K562 (cell line): Measurements from ENCODE around the gene SLC24A3. TPM values are rescaled to one million over a fixed set of nuclear protein-coding genes. Genes with fewer than 3 reads are reported as not detected.

ENCODE experiments used
- ATAC-seq: fragments of 200-7000 bp; cut with Tn5 transposase; 3 replicates; pipeline ENCODE4 v1.9.1; 2020; ENCODE audit warnings: moderate library complexity
- BruUV-seq: library from RNA; stranded (reverse); fragments of 400-500 nt; replicated peaks from 2 replicates; lab custom pipeline; 2021; lab: Mats Ljungman, UMichigan
- CTCF ChIA-PET: fragments of 300-600 bp; formaldehyde crosslinking; extraction: SDS; loops from one replicate; lab custom pipeline; 2021; ENCODE audit warnings: low intra/inter-chr PET ratio; lab: Yijun Ruan, JAX
- POLR2A ChIA-PET: fragments of 300-600, 350-650 bp; sonication (Branson Sonifier 250); formaldehyde crosslinking; extraction: SDS; loops from one replicate; lab custom pipeline; 2021; ENCODE audit warnings: antibody characterized with exemption, inconsistent platforms; lab: Yijun Ruan, JAX
- DNase-seq, 4 experiments: peaks; one replicate each; pipeline versions ENCODE4 v3.0.0 to v3.0.0-alpha.2; 2011 to 2018; ENCODE audit warnings: low spot score in 3 of 4, mixed read lengths in 3 of 4; ENCODE audit errors: extremely low read depth in 1 of 4
- FAIRE-seq: peaks from 2 replicates; lab custom pipeline; 2011; peaks lifted over from hg19 to GRCh38; lab: Jason Lieb, UNC
- H2AFZ ChIP-seq: 2 replicates; pipeline ENCODE4 v1.6.0; 2011; ENCODE audit warnings: low read depth, low read length, control low read depth, inconsistent platforms
- H3K27ac ChIP-seq: fragments of 200-600 bp; 3 replicates; pipeline ENCODE4 v1.8.0; 2011; ENCODE audit warnings: low read depth, mild to moderate bottlenecking, control low read depth, inconsistent platforms, low read length, moderate library complexity, mixed read lengths; ENCODE audit errors: extremely low read depth
- H3K27me3 ChIP-seq, 2 experiments: fragments of 300-600 bp in 1 of 2; 2 replicates in 1 of 2; 3 replicates in 1 of 2; pipeline versions ENCODE4 v1.6.0 to v1.8.0; 2011; ENCODE audit warnings: inconsistent platforms in 2 of 2, low read length in 2 of 2, mild to moderate bottlenecking in 1 of 2, mixed read lengths in 1 of 2, moderate library complexity in 1 of 2; ENCODE audit not compliant: control insufficient read depth in 2 of 2, insufficient read depth in 2 of 2
- H3K36me3 ChIP-seq: fragments of 300-600 bp; 3 replicates; pipeline ENCODE4 v1.8.0; 2011; ENCODE audit warnings: mild to moderate bottlenecking, low read length, inconsistent platforms; ENCODE audit not compliant: control insufficient read depth, insufficient read depth
- H3K4me1 ChIP-seq, 2 experiments: fragments of 200-600 bp in 1 of 2; replicated peaks in 1 of 2; 2 replicates in 1 of 2; 3 replicates in 1 of 2; pipeline versions ENCODE4 v1.5.1 to v1.8.0; 2011; ENCODE audit warnings: inconsistent platforms in 2 of 2, low read length in 2 of 2, mild to moderate bottlenecking in 1 of 2, mixed read lengths in 1 of 2, moderate library complexity in 1 of 2; ENCODE audit not compliant: control insufficient read depth in 2 of 2, insufficient read depth in 2 of 2
- H3K4me2 ChIP-seq: 2 replicates; pipeline ENCODE4 v1.6.1; 2011; ENCODE audit warnings: low read length, control low read depth, inconsistent platforms, mixed read lengths; ENCODE audit not compliant: insufficient read depth
- H3K4me3 ChIP-seq: fragments of 200-600 bp; sonication (generic), shearing (Covaris generic); 2 replicates; pipeline ENCODE4 v1.5.1; 2016; ENCODE audit warnings: control low read depth, inconsistent platforms
- H3K79me2 ChIP-seq: fragments of 200-600 bp; 3 replicates; pipeline ENCODE4 v1.8.0; 2011; ENCODE audit warnings: low read length, inconsistent platforms; ENCODE audit not compliant: control insufficient read depth, insufficient read depth
- H3K9ac ChIP-seq, 2 experiments: 2 replicates each; pipeline versions ENCODE4 v1.6.0 to v1.6.1; 2011; ENCODE audit warnings: low read depth in 2 of 2, low read length in 2 of 2, control low read depth in 1 of 2, inconsistent platforms in 1 of 2, mild to moderate bottlenecking in 1 of 2, mixed read lengths in 1 of 2; ENCODE audit not compliant: insufficient read depth in 1 of 2
- H3K9me1 ChIP-seq: one replicate; pipeline ENCODE4 v1.6.0; 2011; ENCODE audit warnings: inconsistent platforms, mild to moderate bottlenecking, low read length, moderate library complexity; ENCODE audit not compliant: control insufficient read depth, insufficient read depth
- H3K9me3 ChIP-seq: replicated peaks from 2 replicates; pipeline ENCODE4 v1.5.1; 2011; ENCODE audit warnings: low read depth, low read length, inconsistent platforms; ENCODE audit not compliant: control insufficient read depth, insufficient read depth
- H4K20me1 ChIP-seq: replicated peaks from 2 replicates; pipeline ENCODE4 v1.6.1; 2011; ENCODE audit warnings: low read length, inconsistent platforms, mixed read lengths; ENCODE audit not compliant: control insufficient read depth, insufficient read depth
- BACH1 ChIP-seq: fragments of 200-800 bp; sonication (Bioruptor generic); IDR thresholded peaks from 2 replicates; pipeline ENCODE4 v1.6.1; 2016; ENCODE audit warnings: missing genetic modification characterization, missing compliant biosample characterization
- CEBPG ChIP-seq, 3 experiments: fragments of 200-800 bp in 1 of 3; sonication (Bioruptor generic) in 1 of 3; sonication (generic) in 1 of 3; formaldehyde crosslinking in 1 of 3; IDR thresholded peaks in 2 of 3; conservative IDR thresholded peaks in 1 of 3; 2 replicates each; pipeline versions ENCODE4 v1.6.1 to v1.8.0; 2016 to 2022; ENCODE audit warnings: missing compliant biosample characterization in 2 of 3, missing genetic modification characterization in 2 of 3, mild to moderate bottlenecking in 1 of 3, missing genetic modification reagents in 1 of 3
- CREB1 ChIP-seq, 2 experiments: sonication (generic) in 1 of 2; formaldehyde crosslinking in 1 of 2; IDR thresholded peaks; 2 replicates each; pipeline versions ENCODE4 v1.6.1 to v1.8.0; 2012 to 2022; ENCODE audit warnings: inconsistent platforms in 1 of 2, mild to moderate bottlenecking in 1 of 2, missing genetic modification reagents in 1 of 2, moderate library complexity in 1 of 2
- EGR1 ChIP-seq: fragments of 450-650 bp; conservative IDR thresholded peaks from 2 replicates; pipeline ENCODE4 v1.6.1; 2017; ENCODE audit warnings: mild to moderate bottlenecking
- EZH2 ChIP-seq: IDR thresholded peaks from 2 replicates; pipeline ENCODE4 v1.6.1; 2012; ENCODE audit warnings: low read depth, mild to moderate bottlenecking, inconsistent platforms, low read length, borderline replicate concordance
- HMBOX1 ChIP-seq: sonication (generic); IDR thresholded peaks from 2 replicates; pipeline ENCODE4 v1.6.1; 2016
- WGBS: fragments of 100-300 bp; shearing (Covaris generic); methylation state at CpG from one replicate; pipeline ENCODE4 v1.1.6; 2016; ENCODE audit warnings: low coverage, mixed read lengths; ENCODE audit not compliant: insufficient coverage; ENCODE audit errors: missing lambda C conversion rate; 5-methylcytosine and 5-hydroxymethylcytosine counted together
- in situ Hi-C: fragments of 300-500 bp; cut with MboI; formaldehyde crosslinking; loops from 4 replicates; pipeline ENCODE4 v1.15.0; 2018; ENCODE audit warnings: inconsistent platforms, mixed read lengths
- intact Hi-C: fragments of 100-400 bp; cut with micrococcal nuclease; formaldehyde crosslinking; loops from 2 replicates; pipeline ENCODE4 v1.14.2; 2022
- polyA plus RNA-seq, 8 experiments: library from polyadenylated mRNA; depleted of rRNA in 4 of 8; stranded (reverse) in 5 of 8; unstranded in 3 of 8; fragments of >200 nt; fragmentation: Nextera tagmentation in 2 of 8; fragmentation: Illumina TruSeq in 1 of 8; extraction: Ambion mirVana in 2 of 8; extraction: Trizol in 1 of 8; gene quantifications; 2 replicates each; pipeline versions ENCODE4 v1.2.1 to v1.2.3, GENCODE V29; 2011 to 2014; ENCODE audit warnings: inconsistent platforms in 1 of 8, missing spikeins in 1 of 8
- total RNA-seq, 7 experiments: library from RNA; depleted of rRNA in 6 of 7; stranded (reverse); fragments of >200 nt in 6 of 7; fragmentation: Illumina TruSeq in 2 of 7; extraction: Trizol in 2 of 7; gene quantifications; 2 replicates each; pipeline versions ENCODE4 v1.2.1 to v1.2.3, GENCODE V29; 2011 to 2021; ENCODE audit warnings: low replicate concordance in 1 of 7
- TF ChIP-seq, protein P1 (sequence below): fragments of 450-650 bp; IDR thresholded peaks from 2 replicates; pipeline ENCODE4 v1.6.1; 2016; ENCODE audit warnings: antibody characterized with exemption
- TF ChIP-seq, protein P2 (sequence below): sonication (generic); formaldehyde crosslinking; IDR thresholded peaks from 2 replicates; pipeline ENCODE4 v1.8.0; 2022; ENCODE audit warnings: mild to moderate bottlenecking, missing genetic modification reagents

Gene SLC24A3
- total and polyA plus RNA-seq, 9 of the 15 experiments (the other 6 are each of a cell fraction or from before 2014, with no cell fraction given), result not detected

DNA sequence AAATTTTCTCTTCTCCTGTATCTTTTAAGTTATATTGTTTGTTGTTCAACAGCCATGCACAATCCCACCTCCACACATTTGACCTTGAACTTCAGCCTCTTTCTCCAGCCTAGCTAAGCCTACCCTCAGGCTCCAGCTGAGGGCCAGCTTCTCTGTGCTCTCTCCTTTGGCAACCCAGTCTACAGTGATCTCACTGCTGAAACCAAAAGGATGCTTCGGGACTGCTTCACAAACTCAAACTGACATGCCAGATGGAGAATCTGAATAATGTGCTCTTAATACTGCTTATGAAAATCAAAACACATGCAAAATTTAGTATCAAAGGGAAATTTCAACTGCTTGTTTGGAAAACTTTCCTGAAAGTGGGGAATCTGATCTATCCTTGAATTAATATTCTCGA lies 529.5 kb downstream of the SLC24A3 start (continued):
- TF ChIP-seq EGR1 (no peak), EZH2 (no peak), HMBOX1 (no peak)
- TF ChIP-seq, protein P1, sequence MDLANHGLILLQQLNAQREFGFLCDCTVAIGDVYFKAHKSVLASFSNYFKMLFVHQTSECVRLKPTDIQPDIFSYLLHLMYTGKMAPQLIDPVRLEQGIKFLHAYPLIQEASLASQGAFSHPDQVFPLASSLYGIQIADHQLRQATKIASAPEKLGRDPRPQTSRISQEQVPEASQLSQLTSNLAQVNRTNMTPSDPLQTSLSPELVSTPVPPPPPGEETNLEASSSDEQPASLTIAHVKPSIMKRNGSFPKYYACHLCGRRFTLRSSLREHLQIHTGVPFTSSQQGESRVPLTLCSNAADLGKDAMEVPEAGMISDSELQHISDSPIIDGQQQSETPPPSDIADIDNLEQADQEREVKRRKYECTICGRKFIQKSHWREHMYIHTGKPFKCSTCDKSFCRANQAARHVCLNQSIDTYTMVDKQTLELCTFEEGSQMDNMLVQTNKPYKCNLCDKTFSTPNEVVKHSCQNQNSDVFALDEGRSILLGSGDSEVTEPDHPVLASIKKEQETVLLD, result no peak
- TF ChIP-seq, all 486 proteins: peak for 0

DNA sequence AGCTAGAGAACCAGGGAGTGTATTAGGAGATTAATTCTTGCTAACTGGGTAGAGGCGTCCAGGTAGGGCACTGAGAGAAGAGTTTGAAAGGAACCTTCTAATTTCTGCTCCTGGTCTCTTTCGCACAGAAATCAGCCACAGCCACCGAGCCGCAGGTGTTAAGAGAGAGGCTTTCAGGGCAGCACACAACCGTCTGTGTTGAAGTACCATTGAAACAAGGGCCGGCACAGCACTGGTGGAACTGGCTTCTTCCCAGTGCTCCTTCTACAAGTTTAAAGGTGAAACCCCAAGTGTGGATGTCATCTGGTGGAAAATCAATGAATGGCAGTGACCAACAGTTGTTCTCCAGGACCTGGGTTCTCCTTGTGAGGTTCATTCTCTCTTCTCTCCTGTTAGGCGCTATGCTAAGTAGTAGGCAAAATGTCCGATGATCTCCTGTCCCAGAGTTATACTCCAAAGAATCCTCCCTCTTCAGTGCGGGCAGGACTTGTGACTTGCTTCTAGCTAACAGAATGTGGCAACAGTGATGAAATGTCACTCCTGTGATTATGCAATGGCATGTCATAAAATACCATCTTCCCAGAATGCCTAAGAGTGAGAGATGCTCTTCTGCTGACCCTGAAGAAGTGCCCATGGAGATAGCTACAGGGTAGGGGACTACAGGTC lies 530.7 kb downstream of the SLC24A3 start:
- Histone ChIP-seq H3K27me3 (no peaks in the 10 kb centered on the region), H3K9me1 (no peaks in the 10 kb centered on the region), H3K79me2 (no peaks in the 10 kb centered on the region), H3K36me3 (no peaks in the 10 kb centered on the region), H2AFZ (no peak overlapping the region), H3K27ac (no peak overlapping the region), H3K9me3 (no peaks in the 10 kb centered on the region), H3K9ac (no peak overlapping the region), H3K4me3 (no peak overlapping the region), H3K4me1 (no peaks in the 10 kb centered on the region), H4K20me1 (no peaks in the 10 kb centered on the region), H3K4me2 (no peak overlapping the region)
- DNase-seq (no peak), ATAC-seq (no peak), FAIRE-seq (no peak)
- ChIA-PET CTCF (no interaction called here), POLR2A (no interaction called here)
- TF ChIP-seq BACH1 (tag) (no peak), CEBPG (CRISPR knock-in tag; IDR thresholded peaks at IDR 0.05) (no peak), CEBPG (tag; conservative IDR thresholded peaks at IDR 0.05 in 1 of 2, IDR thresholded peaks at IDR 0.05 in 1 of 2) (peak; percentile 33 to 53; a peak in 2 of 4 replicates), CREB1 (IDR thresholded peaks at IDR 0.05) (no peak), CREB1 (CRISPR knock-in tag; IDR thresholded peaks at IDR 0.05) (no peak)
- TF ChIP-seq, protein P2, sequence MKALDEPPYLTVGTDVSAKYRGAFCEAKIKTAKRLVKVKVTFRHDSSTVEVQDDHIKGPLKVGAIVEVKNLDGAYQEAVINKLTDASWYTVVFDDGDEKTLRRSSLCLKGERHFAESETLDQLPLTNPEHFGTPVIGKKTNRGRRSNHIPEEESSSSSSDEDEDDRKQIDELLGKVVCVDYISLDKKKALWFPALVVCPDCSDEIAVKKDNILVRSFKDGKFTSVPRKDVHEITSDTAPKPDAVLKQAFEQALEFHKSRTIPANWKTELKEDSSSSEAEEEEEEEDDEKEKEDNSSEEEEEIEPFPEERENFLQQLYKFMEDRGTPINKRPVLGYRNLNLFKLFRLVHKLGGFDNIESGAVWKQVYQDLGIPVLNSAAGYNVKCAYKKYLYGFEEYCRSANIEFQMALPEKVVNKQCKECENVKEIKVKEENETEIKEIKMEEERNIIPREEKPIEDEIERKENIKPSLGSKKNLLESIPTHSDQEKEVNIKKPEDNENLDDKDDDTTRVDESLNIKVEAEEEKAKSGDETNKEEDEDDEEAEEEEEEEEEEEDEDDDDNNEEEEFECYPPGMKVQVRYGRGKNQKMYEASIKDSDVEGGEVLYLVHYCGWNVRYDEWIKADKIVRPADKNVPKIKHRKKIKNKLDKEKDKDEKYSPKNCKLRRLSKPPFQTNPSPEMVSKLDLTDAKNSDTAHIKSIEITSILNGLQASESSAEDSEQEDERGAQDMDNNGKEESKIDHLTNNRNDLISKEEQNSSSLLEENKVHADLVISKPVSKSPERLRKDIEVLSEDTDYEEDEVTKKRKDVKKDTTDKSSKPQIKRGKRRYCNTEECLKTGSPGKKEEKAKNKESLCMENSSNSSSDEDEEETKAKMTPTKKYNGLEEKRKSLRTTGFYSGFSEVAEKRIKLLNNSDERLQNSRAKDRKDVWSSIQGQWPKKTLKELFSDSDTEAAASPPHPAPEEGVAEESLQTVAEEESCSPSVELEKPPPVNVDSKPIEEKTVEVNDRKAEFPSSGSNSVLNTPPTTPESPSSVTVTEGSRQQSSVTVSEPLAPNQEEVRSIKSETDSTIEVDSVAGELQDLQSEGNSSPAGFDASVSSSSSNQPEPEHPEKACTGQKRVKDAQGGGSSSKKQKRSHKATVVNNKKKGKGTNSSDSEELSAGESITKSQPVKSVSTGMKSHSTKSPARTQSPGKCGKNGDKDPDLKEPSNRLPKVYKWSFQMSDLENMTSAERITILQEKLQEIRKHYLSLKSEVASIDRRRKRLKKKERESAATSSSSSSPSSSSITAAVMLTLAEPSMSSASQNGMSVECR (CRISPR knock-in tag), result no peak
- BruUV-seq, result no TSS peak
- intact Hi-C loops, result no loop called here
- in situ Hi-C loops, result no loop called here
- 0% methylated on average over 7 of the region's 9 CpGs for WGBS
